GM21717 (cell line): ENCODE results near the gene PFDN6.

ENCODE experiments used
- ATAC-seq: cut with Tn5 transposase; IDR thresholded peaks from one replicate; pipeline ENCODE4 v1.9.1; 2021; ENCODE audit warnings: mild to moderate bottlenecking, moderate library complexity; ENCODE audit not compliant: unreplicated experiment

The PFDN6 gene

DNA sequence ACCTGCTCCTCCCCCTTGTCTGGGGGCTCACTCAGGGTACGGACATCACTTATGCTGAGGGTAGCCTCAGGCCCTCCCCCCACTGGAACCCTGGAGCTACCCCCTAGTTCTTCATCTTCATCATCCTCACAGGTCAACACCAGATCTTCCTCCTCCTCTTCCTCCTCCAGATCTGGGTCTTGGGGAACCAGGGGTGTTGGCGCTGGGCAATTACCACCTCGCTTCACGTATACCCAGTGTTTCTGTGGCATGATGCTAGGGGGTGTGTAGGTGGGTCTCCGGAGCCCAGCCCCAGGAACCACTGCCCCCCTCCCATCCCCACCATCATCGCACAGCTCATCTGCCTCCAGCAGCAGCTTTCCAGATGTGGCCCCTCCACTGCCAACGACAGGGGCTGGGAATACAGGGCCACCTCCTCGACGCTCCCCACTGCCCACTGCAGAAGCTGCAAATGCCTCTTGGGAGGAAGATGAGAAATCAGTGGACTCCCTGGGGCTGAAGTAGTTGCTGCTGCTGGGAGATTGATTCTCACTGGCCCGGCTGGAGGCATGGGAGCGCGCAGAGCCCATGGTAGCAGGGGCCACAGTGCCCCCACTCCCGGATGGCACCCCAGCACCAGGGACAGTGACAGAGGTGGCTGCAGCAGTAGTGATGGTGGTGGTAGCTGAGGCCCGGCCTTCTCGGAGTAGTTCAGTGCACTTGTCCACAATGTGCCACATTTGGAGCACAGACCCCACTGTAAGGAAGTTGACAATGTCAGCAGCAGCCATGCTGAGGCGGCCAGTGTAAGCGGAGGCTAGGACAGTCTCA, 26.6 kb downstream of the PFDN6 start:
- no peak for ATAC-seq

DNA sequence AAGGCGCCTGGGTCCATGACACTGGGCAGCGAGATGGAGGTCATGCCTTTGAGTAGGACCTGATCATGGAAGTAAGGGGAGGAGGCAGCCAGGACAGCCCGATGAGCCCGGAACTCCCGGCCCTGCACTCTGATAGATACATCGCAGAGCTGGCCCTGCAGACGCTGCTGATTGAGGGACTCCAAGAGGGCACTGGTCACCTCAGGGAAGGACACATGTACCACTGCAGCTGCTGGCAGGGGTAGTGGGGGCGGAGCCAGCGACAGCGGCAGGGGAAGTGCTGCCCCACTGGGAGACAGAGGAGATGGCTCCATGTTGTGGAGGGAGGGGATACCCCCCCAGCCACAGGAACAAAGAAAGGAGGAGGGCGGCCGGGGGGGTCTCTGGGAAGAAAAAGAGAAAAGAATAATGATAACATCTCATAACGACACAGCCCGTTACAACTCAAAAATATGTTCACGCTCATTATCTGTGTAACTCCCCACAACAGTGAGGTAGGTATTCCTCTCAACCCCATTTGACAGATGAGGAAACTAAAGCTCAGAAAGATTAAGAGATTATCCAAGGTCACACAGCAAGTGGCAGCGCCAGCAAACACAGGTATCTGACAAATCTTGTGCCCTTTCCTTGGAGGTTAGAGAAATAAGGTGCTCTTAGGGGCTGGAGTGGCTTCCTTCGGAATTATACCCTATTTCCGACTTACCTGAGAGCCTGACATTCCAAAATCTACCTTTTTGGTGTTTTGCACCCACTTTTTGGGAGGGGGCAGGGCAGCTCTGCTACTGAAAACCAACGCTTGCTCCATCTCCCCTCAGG, 27.4 kb downstream of the PFDN6 start:
- no peak for ATAC-seq

DNA sequence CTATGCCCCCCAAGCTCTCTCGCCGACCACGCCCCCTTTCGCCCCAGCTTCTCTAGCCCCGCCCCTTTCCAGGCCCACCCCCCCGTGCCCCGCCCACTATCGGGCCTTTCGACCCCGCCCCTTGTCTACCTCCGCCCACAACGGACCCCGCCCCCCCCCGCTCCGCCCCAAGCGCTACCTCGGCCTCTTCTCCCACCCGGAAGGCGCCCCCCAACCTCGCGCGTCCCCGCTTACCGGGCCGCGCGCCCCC, 27.9 kb downstream of the PFDN6 start:
- no peak for ATAC-seq

DNA sequence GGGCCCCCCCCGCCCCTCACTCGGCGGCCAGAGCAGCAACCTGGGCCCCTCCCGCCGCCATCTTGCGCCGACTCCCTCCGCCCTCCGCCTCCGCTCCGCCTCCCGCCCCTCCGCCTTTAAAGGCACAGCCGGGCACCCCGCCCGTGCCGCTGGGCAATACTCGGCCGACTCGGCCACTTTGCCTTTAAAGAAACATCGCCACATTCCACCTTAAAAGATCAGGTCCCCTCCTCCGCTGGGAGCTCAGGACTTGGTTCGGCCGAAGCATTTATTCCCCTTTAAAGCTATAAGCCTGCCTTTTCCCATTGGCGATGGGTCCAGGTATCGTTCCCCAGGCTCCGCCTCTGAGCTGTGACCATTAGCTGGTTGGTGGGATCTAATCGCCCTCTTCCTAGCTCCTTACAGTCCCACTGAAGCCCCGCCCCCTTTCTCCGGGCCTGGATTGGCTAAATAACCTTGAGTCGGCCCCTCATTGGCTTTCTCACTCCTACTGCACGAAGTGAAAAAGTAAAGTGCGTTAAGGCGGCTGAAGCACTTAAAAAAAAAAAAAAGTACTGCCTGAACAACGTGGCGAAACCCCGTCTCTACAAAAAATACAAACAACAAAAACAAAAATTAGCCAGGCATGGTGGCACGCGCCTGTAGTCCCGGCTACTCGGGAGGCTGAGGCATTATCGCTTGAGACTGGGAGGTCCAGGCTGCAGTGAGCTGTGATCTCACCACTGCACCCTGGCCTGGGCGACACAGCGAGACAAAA, 28.4 kb downstream of the PFDN6 start, which contains the start of gene ZBTB22:
Gene ZBTB22 (minus strand): TSS at position 76 of the 757 bp plus-strand sequence. CDS start 828 bp downstream, outside the sequence.
- peak; percentile 40 for ATAC-seq

DNA sequence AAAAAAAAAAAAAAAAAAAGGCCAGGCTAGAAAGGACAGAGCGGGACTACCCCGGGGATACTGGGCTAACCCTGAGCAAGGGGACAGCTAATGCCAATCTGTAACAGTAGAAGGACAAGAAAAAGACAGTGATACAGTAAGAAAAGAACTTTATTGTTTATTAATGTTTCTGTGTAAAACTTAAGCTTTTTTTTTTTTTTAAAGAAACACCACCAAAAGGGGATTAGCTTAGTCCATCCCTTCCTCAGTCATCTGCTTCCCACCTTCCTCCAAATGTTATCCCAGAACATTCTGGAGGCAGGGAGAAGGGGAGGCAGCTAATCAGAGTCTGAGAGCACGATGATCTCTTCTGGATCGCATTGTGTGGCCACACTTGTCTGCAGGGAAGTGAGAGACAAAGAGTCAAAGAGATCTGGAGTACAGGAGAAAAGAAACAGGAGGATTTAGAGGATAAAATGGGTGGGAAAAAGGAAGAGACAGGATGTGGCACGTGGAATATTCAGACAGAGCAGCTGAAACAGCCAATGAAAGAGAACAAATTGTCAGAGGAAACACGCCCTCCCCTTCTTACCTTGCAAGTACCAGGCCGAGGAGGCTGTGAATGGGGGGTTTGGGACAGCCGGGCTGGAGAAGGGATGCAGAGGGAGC, 29.1 kb downstream of the PFDN6 start:
- ATAC-seq, result no peak

DNA sequence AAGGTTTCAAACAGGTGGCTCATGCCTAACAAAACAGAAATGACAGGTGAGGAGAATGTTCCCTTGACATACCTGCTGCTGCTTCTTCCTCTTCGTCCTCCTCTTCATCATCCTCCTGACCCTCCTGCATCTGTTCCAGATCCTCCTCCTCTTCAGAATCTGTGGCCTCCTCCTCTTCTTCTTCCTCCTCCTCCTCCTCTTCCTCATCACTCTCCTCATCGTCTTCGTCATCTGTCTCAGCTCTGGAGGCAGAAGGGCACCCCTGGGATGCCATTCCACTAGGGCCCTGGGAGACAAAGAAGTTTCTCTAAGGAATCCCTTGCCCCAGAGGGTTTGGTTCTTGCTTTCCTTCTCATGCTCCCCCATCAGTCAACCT, 30.5 kb downstream of the PFDN6 start:
- no peak for ATAC-seq

DNA sequence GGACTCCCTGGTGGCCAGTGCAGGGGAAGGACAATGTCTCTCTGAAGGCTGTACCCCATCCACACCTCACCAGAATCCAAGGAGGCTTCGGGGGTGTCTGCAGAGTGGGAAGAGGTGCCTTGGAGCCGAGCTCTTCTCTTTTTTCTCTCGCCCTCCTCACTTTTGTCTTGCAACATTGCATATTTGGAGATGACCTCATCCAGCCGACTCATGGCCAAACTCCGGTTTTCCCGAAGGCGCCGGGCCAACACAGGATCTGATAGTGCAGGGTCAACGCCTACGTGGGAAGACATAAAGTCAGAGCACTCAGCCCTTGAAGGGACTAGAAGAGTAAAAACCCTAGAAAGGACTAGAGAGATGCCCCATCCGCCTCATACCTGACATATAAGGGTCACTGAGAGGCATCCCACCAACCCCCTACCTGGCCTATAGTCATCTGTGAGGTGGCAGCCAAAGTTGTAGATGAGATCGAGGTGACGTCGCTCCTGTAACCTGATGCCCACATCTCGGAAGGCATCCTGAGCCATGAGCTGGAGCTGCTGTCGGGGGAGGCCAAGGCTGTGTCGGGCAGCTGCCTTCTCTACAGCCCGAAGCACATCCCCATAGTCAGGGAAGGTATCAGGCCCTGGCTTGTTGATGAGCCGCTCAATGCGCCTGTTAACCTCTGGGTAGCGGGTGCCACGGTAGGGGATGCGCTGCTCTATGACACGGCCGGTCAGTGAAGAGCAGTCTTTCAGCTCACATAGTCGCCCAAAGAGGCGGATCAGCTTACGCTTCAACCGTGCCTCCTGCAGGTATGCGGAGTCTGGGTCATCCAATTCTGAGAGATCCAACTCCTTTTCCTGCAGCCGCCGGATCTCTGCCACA, 31.1 kb downstream of the PFDN6 start:
- no peak for ATAC-seq

DNA sequence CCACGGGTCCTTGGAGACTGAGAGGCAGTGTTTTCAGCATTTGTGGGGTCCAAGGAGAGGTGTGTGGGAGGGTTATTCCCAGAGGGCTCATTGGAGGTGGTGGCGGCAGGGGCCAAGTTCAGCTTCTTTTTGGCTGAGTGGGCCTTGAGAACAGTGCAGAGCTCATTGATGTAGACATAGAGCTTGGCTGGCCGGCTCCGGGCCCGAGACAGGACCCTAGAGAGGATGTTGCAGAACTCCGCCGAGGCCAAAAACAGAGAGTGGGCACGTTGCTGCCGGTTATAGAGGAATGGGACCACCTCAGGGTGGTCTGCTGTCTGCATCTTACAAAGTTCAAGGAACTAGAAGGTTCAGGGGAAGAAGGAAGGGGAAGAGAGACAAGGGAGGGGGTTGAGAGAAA, 31.8 kb downstream of the PFDN6 start:
- no peak for ATAC-seq

DNA sequence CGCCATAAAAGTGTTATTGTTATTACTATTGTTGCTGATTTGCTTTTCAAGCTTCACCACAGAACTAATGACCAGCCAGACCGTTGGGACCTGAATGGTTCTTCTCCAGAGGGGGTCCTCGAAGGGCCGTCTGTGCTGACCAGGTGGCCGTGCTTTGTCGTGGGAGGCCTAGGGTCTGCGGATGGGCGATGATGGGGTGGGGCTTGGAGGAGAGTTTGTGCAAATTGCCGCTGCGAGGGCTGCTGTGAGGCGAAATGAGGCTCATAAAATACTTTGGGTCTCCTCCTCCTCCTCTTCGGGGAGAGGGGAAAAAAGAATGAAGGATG, 34.2 kb downstream of the PFDN6 start:
- peak; percentile 1 for ATAC-seq

DNA sequence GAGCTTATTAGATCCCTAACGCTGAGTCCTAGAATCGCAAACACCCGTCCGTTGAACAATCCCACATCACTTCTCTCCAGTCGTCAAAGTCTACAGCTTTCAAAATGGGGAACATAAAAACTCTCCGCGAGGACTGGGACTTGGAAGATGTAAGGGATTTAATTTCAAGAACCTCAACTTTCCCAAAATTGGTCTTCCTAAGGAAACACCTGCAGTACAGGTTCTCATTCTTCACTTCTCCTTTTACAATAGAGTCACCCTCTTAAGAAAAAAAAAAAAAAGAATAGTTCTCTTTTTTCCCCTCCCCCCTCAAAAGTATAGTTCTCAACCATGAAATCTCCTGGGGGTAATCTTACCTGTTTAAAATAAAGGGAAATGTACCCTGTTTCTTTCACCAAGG, 34.7 kb downstream of the PFDN6 start:
- ATAC-seq, result no peak

DNA sequence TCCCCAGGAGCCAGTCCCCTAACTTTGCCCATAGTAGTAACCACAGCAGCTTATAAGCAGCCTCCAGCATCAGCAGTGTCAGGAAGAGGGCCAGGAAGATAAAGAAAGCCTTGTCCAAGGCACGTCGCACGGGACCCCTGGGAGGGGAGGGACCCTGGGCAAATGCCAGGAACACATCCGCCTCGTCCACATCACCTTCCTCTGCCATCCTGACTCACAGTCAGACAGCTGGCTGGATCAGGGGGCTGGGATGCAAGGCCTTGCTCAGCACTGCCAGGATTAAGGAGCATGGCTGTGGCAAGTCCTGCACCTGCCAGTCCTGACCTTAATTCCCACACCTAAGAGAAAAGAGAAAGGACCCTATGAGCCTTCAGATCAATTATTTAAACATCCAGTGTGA, 39.7 kb downstream of the PFDN6 start:
- ATAC-seq, result no peak

DNA sequence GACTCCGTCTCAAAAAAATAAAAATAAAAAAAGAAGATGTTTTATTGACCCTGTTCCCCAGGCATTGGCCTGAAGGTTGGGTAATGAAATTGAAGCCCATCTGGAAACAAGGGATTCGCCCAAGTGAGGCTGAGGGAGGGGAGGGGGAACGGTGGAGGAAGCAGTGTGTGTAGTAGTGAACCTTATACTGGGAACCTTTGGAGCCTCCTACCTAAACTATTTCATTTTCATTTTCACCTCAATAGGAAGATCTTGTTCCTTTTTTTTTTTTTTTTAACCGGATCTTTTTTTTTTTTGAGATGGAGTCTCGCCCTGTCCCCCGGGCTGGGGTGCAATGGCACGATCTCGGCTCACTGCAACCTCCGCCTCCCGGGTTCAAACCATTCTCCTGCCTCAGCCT, 41.3 kb downstream of the PFDN6 start:
- no peak for ATAC-seq

DNA sequence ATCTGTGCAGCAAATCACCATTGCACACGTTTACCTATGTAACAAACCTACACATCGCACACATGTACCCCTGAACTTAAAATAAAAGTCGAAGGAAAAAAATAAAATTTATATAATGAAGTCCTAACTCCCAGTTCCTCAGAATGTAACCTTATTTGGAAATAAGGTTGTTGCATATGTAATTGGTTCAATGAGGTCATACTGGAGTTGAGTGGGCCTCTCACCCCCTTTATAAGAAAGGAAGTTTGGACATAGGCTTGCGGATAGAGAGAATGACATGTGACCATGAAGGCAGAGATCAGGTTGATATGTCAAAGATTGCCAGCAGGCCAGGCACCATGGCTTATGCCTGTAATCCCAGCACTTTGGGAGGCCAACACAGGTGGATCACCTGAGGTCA, 44.3 kb downstream of the PFDN6 start:
- ATAC-seq, result no peak

DNA sequence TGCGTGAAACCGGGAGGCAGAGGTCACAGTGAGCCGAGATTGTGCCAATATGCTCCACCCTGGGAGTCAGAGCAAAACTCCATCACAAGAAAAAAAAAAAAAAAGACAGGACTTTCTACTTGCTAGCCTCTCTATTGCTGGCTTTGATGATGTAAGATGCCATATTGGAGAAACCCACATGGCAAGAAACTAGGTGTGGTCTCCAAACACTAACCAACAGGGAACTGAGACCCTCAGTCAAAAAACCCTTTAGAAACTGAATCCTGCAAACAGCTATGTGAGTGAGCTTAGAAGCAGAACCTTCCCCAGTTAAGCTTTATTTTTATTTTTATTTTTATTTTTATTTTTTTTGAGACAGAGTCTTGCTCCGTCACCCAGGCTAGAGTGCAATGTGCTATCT, 46.5 kb downstream of the PFDN6 start:
- no peak for ATAC-seq

DNA sequence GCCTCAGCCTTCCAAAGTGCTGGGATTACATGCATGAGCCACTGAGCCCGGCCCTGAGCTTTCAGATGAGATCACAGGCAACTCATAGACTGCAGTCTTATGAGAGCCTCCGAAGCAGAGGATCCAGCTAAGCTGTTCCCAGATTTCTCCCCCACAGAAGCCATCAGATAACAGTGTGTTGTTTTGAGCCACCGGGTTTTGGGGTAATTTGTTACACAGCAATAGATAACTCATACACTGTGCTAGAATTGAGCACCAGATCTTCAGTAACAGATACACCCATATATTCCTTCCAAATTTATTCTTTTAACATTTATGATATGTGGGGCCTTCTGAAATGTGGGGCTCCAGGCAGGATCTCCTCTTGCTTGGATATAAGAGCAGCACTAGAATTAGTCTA, 47.1 kb downstream of the PFDN6 start:
- no peak for ATAC-seq

DNA sequence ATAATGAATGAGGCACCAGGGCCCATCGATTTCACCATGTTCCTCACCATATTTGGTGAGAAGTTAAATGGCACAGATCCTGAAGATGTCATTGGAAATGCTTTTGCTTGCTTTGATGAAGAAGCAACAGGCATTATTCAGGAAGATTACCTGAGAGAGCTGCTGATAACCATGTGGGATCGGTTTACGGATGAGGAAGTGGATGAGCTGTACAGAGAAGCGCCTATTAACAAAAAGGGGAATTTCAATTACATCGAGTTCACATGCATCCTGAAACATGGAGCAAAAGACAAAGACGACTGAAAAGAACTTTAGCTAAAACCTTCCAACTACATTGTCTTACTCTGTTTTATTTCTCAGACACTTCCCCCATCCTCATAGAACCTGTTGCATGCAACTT, 49.8 kb downstream of the PFDN6 start:
- ATAC-seq, result no peak
